Choroid plexus epithelial cell (primary cell): ENCODE data around the gene CPNE8.

Experiments used
- DNase-seq: peaks from one replicate; pipeline ENCODE4 v3.0.0-alpha.2; 2010; ENCODE audit warnings: low read depth
- H3K4me3 ChIP-seq: 2 replicates; pipeline ENCODE4 v1.5.1; 2011; ENCODE audit warnings: low read depth, mild to moderate bottlenecking, control low read depth, low read length, moderate library complexity
- CTCF ChIP-seq: conservative IDR thresholded peaks from 2 replicates; pipeline ENCODE4 v1.5.1; 2011; ENCODE audit warnings: low read depth, mild to moderate bottlenecking, control low read depth, inconsistent platforms, low read length, moderate library complexity

The CPNE8 gene

GRCh38 chr12:38607295-38607694 is 298.1 kb downstream of the CPNE8 start:
- no peak for DNase-seq
- H3K4me3 ChIP-seq, result no peak overlapping the region

More at GRCh38 chr12:38607295-38607694, 298.1 kb downstream of the CPNE8 start:
- TF ChIP-seq CTCF, result no peak
